ENCODE data around the gene KCNQ1. TPM values are rescaled to one million over a fixed set of nuclear protein-coding genes. Genes with fewer than 3 reads are reported as not detected.

Gene KCNQ1
- total and polyA plus RNA-seq, 9 of the 15 experiments (the other 6 are each of a cell fraction or from before 2014, with no cell fraction given): 0.44 TPM; not detected in 8

DNA sequence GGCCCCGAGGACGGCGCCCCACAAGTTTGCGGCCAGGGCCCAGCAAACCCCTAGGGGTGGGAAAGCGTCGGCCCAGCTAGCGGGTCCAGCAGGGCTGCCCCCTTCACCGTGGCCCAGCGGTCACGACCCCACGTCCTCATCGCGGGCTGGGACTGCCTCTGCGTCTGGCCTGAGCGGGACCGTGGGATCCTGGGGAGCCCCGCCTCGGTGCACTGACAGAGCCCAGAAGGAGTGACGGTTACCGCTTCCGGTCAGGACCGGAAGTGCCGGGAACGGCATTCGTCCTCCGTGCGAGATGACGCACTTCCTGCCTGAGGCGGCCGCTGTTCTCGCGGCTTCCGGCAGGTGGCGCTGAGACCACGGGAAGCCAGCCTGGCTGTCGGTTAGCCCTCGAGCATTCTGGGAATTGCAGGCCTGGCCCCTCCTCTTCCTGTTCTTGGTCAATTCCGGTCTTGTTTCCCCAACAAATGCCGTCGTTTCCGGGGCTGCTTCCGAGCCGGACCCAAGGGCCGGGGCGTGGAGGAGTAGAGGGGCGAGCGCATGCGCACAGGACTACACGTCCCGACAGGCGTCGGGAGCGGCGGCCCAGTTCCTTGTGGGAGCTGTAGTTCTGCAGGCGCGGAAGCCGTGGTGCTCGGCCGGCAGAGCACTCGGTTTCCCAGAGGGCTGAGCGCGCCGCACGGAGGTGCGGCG lies 44.6 kb upstream of the KCNQ1 start, which contains the start of gene TSSC4 (continued):
- TF ChIP-seq, protein P1, sequence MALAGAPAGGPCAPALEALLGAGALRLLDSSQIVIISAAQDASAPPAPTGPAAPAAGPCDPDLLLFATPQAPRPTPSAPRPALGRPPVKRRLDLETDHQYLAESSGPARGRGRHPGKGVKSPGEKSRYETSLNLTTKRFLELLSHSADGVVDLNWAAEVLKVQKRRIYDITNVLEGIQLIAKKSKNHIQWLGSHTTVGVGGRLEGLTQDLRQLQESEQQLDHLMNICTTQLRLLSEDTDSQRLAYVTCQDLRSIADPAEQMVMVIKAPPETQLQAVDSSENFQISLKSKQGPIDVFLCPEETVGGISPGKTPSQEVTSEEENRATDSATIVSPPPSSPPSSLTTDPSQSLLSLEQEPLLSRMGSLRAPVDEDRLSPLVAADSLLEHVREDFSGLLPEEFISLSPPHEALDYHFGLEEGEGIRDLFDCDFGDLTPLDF (CRISPR knock-in tag; IDR thresholded peaks at IDR 0.05): no peak
- TF ChIP-seq ELF4 (CRISPR knock-in tag; IDR thresholded peaks at IDR 0.05) (0 out of 2 replicates have a peak, but pooled peaks have one; percentile 39), SIN3A (IDR thresholded peaks at IDR 0.05; ENCODE audit: borderline replicate concordance in 2 of 2, control insufficient read depth in 1 of 2, low read depth in 2 of 2, low read length in 2 of 2) (peak in 1 of 2 experiments; percentile 35; a peak in 1 of 4 replicates), RFX7 (CRISPR knock-in tag; IDR thresholded peaks at IDR 0.05) (no peak), ELF1 (tag; IDR thresholded peaks at IDR 0.05) (peak; percentile 99), NUFIP1 (IDR thresholded peaks at IDR 0.05; ENCODE audit: partially characterized antibody) (no peak), ZNF507 (tag; conservative IDR thresholded peaks at IDR 0.05) (no peak), MED1 (CRISPR knock-in tag; IDR thresholded peaks at IDR 0.05; ENCODE audit: borderline replicate concordance) (no peak), ZNF778 (CRISPR knock-in tag; IDR thresholded peaks at IDR 0.05) (no peak), JUNB (CRISPR knock-in tag; conservative IDR thresholded peaks at IDR 0.05) (no peak), HMGN3 (IDR thresholded peaks at IDR 0.05; ENCODE audit: borderline replicate concordance, extremely low read depth, insufficient read length, low read depth, low read length) (peak; percentile 88), MAFF (IDR thresholded peaks at IDR 0.05; ENCODE audit: low read length) (no peak), NFYB (IDR thresholded peaks at IDR 0.05; ENCODE audit: extremely low read depth, insufficient read length) (no peak)
- TF ChIP-seq, protein P2, sequence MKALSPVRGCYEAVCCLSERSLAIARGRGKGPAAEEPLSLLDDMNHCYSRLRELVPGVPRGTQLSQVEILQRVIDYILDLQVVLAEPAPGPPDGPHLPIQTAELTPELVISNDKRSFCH (CRISPR knock-in tag; IDR thresholded peaks at IDR 0.05): no peak
- TF ChIP-seq, protein P2 (tag; IDR thresholded peaks at IDR 0.05): 0 out of 2 replicates have a peak, but pooled peaks have one; percentile 56
- TF ChIP-seq, protein P3, sequence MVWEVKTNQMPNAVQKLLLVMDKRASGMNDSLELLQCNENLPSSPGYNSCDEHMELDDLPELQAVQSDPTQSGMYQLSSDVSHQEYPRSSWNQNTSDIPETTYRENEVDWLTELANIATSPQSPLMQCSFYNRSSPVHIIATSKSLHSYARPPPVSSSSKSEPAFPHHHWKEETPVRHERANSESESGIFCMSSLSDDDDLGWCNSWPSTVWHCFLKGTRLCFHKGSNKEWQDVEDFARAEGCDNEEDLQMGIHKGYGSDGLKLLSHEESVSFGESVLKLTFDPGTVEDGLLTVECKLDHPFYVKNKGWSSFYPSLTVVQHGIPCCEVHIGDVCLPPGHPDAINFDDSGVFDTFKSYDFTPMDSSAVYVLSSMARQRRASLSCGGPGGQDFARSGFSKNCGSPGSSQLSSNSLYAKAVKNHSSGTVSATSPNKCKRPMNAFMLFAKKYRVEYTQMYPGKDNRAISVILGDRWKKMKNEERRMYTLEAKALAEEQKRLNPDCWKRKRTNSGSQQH (CRISPR knock-in tag; IDR thresholded peaks at IDR 0.05): no peak
- TF ChIP-seq, protein P4, sequence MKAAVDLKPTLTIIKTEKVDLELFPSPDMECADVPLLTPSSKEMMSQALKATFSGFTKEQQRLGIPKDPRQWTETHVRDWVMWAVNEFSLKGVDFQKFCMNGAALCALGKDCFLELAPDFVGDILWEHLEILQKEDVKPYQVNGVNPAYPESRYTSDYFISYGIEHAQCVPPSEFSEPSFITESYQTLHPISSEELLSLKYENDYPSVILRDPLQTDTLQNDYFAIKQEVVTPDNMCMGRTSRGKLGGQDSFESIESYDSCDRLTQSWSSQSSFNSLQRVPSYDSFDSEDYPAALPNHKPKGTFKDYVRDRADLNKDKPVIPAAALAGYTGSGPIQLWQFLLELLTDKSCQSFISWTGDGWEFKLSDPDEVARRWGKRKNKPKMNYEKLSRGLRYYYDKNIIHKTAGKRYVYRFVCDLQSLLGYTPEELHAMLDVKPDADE (conservative IDR thresholded peaks at IDR 0.05; ENCODE audit: control insufficient read depth, low read depth, low read length): peak; percentile 98
- TF ChIP-seq, protein P5, sequence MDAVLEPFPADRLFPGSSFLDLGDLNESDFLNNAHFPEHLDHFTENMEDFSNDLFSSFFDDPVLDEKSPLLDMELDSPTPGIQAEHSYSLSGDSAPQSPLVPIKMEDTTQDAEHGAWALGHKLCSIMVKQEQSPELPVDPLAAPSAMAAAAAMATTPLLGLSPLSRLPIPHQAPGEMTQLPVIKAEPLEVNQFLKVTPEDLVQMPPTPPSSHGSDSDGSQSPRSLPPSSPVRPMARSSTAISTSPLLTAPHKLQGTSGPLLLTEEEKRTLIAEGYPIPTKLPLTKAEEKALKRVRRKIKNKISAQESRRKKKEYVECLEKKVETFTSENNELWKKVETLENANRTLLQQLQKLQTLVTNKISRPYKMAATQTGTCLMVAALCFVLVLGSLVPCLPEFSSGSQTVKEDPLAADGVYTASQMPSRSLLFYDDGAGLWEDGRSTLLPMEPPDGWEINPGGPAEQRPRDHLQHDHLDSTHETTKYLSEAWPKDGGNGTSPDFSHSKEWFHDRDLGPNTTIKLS (IDR thresholded peaks at IDR 0.05; ENCODE audit: borderline replicate concordance, low read depth): peak; percentile 97
